ENCODE data around the gene ATIC.

DNA sequence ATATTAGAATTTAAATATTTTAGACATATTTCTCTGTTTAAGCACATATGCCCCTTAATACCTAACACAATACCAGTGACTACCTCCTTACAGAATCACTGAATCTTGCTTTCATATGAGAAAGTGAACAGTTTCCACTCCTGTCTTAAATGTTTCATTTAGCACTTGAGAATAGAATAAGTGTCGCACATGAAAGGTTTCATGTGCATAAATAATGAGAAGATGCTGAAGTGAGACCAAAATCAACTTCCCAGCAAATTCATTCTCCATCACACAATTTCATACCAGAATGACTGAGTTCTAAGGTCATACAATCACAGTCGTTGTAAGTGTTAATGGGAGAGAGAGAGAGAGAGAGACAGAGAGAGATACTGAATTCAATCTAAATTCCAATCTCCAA lies 51.2 kb downstream of the ATIC start:
- TF ChIP-seq CTCF (IDR thresholded peaks at IDR 0.05 in 2 of 3, conservative IDR thresholded peaks at IDR 0.05 in 1 of 3; ENCODE audit: borderline replicate concordance in 1 of 3, insufficient read depth in 1 of 3, low read depth in 2 of 3, low read length in 2 of 3) (no peak), POLR2AphosphoS5 (IDR thresholded peaks at IDR 0.05; ENCODE audit: low read depth, low read length) (no peak), EZH2 (IDR thresholded peaks at IDR 0.05) (no peak), TCF7L2 (IDR thresholded peaks at IDR 0.05; ENCODE audit: borderline replicate concordance, extremely low read depth, insufficient read depth, insufficient read length) (no peak), ZFX (IDR thresholded peaks at IDR 0.05) (no peak)
- TF ChIP-seq, protein P1, sequence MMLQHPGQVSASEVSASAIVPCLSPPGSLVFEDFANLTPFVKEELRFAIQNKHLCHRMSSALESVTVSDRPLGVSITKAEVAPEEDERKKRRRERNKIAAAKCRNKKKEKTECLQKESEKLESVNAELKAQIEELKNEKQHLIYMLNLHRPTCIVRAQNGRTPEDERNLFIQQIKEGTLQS (IDR thresholded peaks at IDR 0.05) = no peak

Data from HCT116 (cell line).